G401 (cell line): ENCODE data around the gene TMEM50A. TPM values are rescaled to one million over a fixed set of nuclear protein-coding genes. Genes with fewer than 3 reads are reported as not detected.
A peak's percentile ranks its signal among the peaks of the same experiment; 100 is the strongest.
"Not testable (repeated sequence)": the region's sequence is repeated elsewhere in the genome, so short reads cannot be mapped to it uniquely, and the experiment has no call there.

Source experiments
- DNase-seq: peaks from one replicate; pipeline ENCODE4 v3.0.0-alpha.2; 2015; ENCODE audit warnings: low spot score
- in situ Hi-C: cut with HindIII; loops from 2 replicates; pipeline ENCODE4 v1.10.0; 2016; ENCODE audit warnings: low sequenced_read_pairs, mixed read lengths
- total RNA-seq: library from RNA; depleted of rRNA; stranded (reverse); fragments of >200 nt; shearing (Covaris generic); gene quantifications from 2 replicates; pipeline ENCODE4 v1.2.3, GENCODE V29; 2014

The TMEM50A gene
- total RNA-seq, 1 experiment from 2014 or later: 57.8 TPM

- in situ Hi-C loops, DNase-seq: not testable (repeated sequence)
Observed at GRCh38 chr1:25369691-25370271, 31.6 kb downstream of the TMEM50A start.

GRCh38 chr1:25371757-25372156 is 33.6 kb downstream of the TMEM50A start:
- in situ Hi-C loops, DNase-seq: not testable (repeated sequence)

GRCh38 chr1:25378367-25378766 is 40.2 kb downstream of the TMEM50A start:
- in situ Hi-C loops, DNase-seq: not testable (repeated sequence)

GRCh38 chr1:25382543-25382942 is 44.4 kb downstream of the TMEM50A start:
- DNase-seq, in situ Hi-C loops: not testable (repeated sequence)

- DNase-seq, in situ Hi-C loops: not testable (repeated sequence)
Observed at GRCh38 chr1:25383090-25383489, 45.0 kb downstream of the TMEM50A start.

- DNase-seq, in situ Hi-C loops: not testable (repeated sequence)
Observed at GRCh38 chr1:25383875-25384274, 45.7 kb downstream of the TMEM50A start.

GRCh38 chr1:25387096-25387495 is 49.0 kb downstream of the TMEM50A start:
- DNase-seq, in situ Hi-C loops: not testable (repeated sequence)

GRCh38 chr1:25388691-25389090 is 50.6 kb downstream of the TMEM50A start:
- in situ Hi-C loops, DNase-seq: not testable (repeated sequence)

- in situ Hi-C loops, DNase-seq: not testable (repeated sequence)
Observed at GRCh38 chr1:25389721-25390120, 51.6 kb downstream of the TMEM50A start.

GRCh38 chr1:25392841-25393240 is 54.7 kb downstream of the TMEM50A start:
- DNase-seq: no peak
- in situ Hi-C loops: no loop called here

GRCh38 chr1:25397549-25397948 is 59.4 kb downstream of the TMEM50A start:
- DNase-seq, in situ Hi-C loops: not testable (repeated sequence)

- in situ Hi-C loops: not testable (repeated sequence)
Observed at GRCh38 chr1:25398079-25398478, 59.9 kb downstream of the TMEM50A start.

GRCh38 chr1:25402947-25403803 is 65.0 kb downstream of the TMEM50A start:
- in situ Hi-C loops: not testable (repeated sequence)
- peak; percentile 17 for DNase-seq

More at GRCh38 chr1:25398079-25398478, 59.9 kb downstream of the TMEM50A start:
- DNase-seq: not testable (repeated sequence)

- in situ Hi-C loops, DNase-seq: not testable (repeated sequence)
Observed at GRCh38 chr1:25405731-25406305, 67.7 kb downstream of the TMEM50A start.

- in situ Hi-C loops, DNase-seq: not testable (repeated sequence)
Observed at GRCh38 chr1:25409641-25410427, 71.7 kb downstream of the TMEM50A start.
